ENCODE data around the gene PPIG.
"Not testable (repeated sequence)": the region's sequence is repeated elsewhere in the genome, so short reads cannot be mapped to it uniquely, and the experiment has no call there.

Gene PPIG

DNA sequence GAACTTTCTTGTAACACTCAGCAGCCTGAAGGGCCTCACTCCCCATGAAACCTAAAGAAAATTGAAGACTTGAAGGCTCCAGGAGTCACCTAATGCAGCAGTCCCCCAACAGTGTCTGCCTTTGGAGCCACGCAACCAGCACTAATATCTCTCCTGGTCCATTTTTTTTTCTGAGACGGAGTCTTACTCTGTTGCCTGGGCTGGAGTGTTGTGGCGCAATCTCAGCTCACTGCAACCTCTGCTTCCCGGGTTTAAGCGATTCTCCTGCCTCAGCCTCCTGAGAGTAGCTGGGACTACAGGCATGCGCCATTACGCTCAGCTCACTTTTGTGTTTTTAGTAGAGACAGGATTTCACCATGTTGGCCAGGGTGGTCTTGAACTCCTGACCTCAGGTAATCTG lies 12.4 kb downstream of the PPIG start:
- FAIRE-seq = not testable (repeated sequence)

DNA sequence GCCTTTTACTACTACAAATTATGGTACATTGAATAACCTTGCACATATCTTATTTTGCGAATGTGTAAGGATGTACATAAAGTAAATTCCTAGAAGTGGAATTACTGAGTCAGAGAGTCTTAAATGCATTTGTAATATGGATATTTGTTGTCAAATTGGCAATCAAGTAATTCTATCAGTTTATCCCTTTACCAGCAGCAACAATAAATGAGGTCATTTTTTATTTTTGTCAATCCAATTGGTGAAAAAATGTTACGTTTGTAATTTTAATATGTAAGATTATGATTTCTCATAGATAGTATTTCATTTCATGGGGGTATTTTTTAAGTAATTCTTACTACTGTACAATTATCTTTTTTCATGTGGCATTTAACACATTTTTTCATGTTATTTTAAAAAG lies 14.8 kb downstream of the PPIG start:
- FAIRE-seq = no peak

DNA sequence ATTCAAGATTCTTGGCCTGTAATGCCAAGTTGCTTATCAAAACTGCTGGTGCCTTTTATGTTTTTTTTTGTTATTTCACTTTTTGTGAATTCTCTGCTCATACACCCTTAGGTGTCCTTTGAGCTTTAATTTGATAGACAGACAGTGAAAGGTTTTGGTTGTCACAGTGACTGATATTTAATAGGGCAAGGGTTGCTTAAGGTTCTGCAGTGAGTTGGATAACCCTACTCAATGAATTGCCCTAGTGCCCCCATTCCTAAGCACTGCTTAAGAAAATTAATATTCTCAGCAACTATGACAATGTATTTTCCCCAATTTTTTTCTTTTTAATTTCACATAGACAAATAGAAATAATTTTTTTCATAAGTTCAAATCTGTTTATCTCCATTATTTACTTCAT lies 15.4 kb downstream of the PPIG start:
- no peak for FAIRE-seq

- FAIRE-seq = no peak
Measured at GRCh38 chr2:169609264-169609663, 25.1 kb downstream of the PPIG start.

- FAIRE-seq = peak; percentile 47
Measured at GRCh38 chr2:169613876-169614275, 29.7 kb downstream of the PPIG start.

DNA sequence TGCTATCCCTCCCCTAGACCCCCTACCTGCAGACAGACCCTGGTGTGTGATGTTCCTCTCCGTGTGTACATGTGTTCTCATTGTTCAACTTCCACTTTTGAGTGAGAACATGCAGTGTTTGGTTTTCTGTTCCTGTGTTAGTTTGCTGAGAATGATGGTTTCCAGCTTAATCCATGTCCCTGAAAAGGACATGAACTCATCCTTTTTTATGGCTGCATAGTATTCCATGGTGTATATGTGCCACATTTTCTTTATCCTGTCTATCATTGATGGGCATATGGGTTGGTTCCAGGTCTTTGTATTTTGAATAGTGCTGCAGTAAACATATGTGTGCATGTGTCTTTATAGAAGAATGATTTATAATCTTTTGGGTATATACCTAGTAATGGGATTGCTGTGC lies 31.8 kb downstream of the PPIG start:
- FAIRE-seq = not testable (repeated sequence)

DNA sequence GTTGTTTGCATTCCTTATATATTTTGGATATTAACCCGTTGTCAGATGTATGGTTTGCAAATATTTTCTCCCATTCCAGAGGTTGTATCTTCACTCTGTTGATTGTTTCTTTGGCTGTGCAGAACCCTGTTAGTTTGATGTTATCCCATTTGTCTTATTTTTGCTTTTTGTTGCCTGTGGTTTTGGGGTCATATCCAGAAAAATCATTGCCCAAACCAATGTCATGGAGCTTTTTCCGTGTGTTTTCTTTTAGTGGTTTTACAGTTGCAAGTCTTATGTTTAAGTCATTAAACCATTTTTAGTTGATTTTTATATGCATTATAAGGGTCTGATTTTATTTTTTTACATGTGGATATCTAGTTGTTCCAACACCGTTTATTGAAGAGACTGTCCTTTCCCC lies 35.8 kb downstream of the PPIG start:
- no peak for FAIRE-seq

GRCh38 chr2:169620509-169620908 lies 36.4 kb downstream of the PPIG start:
- no peak for FAIRE-seq

DNA sequence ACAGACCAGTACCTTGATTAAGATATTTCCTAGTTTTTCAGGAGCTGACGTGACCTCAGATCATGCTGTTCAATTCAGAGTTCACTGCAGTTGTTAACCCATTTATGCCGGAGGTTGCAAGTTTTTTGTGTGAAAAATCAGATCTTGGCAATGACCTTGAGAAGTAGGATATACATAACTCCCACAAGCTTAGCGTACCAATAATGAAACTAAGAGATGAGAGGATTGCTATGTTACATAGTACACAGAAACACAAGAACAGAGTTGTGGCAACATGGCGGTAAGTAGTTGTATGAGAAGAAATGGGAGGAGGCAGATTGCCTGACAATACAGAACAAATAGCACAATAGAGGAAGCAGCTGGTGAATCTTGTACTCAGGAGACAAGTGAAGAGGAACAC lies 39.1 kb downstream of the PPIG start:
- no peak for FAIRE-seq

DNA sequence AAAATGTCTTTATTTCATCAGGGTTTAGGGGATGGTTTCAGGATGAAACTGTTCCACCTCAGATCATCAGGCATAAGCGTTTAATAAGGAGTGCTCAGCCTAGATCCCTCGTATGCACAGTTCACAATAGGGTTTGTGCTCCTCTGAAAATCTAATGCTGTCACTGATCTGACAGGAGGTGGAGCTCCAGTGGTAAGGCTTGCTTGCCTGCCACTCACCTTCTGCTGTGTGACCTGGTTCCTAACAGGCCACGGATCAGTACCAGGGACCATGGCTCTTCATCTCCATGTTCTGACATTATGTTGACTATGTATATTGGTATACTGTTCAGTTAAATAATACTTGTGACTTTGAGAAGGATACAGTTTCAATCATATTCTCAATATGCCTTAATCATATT lies 41.6 kb downstream of the PPIG start:
- no peak for FAIRE-seq

- FAIRE-seq = no peak
Measured at GRCh38 chr2:169636440-169637097, 52.4 kb downstream of the PPIG start.

- no peak for FAIRE-seq
Measured at GRCh38 chr2:169637620-169638019, 53.5 kb downstream of the PPIG start.

DNA sequence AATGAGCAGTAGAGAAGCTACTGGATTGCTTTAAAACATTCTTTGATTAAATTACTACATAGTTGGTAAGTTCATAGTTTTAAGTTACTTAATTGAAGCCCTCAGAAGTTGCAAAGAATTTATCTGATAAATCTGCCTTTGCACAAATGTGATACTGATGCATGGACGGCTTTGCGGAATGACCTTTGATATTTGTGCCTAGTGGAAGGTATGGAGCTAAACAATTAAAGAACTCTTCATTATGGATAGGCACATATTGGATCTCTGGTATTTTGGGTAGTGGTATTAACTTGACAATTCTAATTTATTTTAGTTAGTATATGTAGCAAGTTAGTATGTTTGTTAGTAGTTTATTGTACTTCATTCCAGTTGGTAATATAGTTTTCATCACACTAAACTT lies 56.0 kb downstream of the PPIG start:
- FAIRE-seq = no peak

DNA sequence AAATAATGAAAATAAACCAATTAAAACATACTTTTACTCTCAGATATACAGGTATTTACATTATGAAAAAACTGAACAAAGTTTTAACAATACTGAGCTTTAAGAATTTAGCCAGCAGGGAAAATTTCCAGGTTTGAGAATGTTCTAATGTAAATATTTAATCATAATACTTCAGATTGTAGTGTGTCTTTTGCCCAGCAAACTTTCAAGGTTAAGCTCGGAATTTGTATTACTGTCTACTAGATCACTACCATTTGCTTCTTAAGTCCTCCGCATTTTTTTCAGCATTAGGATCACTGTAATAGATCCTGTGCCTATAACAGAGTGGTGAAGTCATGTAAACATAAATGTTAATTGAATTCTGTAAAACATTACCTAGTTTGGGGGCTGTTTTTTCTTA lies 57.3 kb downstream of the PPIG start:
- no peak for FAIRE-seq

- FAIRE-seq = no peak
Measured at GRCh38 chr2:169644173-169644572, 60.0 kb downstream of the PPIG start.

- no peak for FAIRE-seq
Measured at GRCh38 chr2:169647496-169647895, 63.3 kb downstream of the PPIG start.

- FAIRE-seq = no peak
Measured at GRCh38 chr2:169649278-169649677, 65.1 kb downstream of the PPIG start.

GRCh38 chr2:169653636-169654035 lies 69.5 kb downstream of the PPIG start:
- no peak for FAIRE-seq

DNA sequence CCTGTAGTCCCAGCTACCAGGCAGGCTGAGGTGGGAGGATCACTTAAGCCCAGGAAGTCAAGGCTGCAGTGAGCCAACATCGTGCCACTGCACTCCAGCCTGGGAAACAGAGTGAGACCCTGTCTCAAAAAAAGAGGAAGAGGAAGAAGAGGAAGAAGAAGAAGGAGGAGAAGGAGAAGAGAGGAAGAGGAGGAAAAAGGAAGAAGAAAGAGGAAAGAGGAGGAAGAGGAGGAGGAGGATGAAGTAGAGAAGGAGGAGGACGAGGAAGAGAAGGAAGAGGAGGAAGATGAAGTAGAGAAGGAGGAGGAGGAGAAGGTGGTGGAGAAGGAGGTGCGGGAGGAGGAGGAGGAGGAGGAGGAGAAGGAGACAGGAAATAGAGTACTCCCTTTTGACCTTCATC lies 72.0 kb downstream of the PPIG start:
- no peak for FAIRE-seq

GRCh38 chr2:169658877-169659276 lies 74.7 kb downstream of the PPIG start:
- no peak for FAIRE-seq

DNA sequence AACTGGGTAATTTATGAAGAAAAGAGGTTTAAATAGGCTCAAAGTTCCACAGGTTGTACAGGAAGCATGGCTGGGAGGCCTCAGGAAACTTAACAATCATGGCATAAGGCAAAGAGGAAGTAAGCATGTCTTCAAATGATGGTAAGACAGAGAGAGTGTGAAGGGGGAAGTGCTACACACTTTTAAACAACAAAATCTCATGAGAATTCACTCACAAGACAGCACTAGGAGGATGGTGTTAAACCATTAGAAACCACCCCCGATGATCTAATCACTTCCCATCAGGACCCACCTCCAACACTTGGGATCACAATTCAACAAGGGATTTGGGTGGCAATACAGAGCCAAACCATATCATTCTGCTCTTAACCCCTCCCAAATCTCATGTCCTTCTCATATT lies 75.2 kb downstream of the PPIG start:
- FAIRE-seq = no peak

GRCh38 chr2:169661265-169661664 lies 77.1 kb downstream of the PPIG start:
- FAIRE-seq = no peak

GRCh38 chr2:169662744-169663143 lies 78.6 kb downstream of the PPIG start:
- FAIRE-seq = no peak

GRCh38 chr2:169663247-169663646 lies 79.1 kb downstream of the PPIG start:
- no peak for FAIRE-seq

DNA sequence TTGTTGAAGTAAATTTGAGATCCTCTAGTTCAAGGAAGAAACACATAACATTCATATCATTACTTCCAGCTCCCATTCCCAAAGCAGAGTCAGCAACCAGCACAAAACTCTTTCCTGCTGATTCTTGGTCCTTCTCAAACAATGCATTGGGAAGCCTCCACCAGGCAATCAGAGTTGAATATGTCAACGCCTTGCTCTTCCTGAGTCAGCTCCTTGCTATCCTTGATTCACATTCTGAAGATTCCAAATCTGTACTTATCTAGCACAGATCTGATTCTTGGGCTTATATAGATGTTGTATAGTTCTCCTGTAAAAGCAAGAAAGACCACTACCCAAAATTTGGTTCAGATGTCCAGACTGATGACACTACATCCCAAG lies 80.4 kb downstream of the PPIG start:
- no peak for FAIRE-seq
